ENCODE results near the gene DNAJC22.
"Not testable (repeated sequence)": the region's sequence is repeated elsewhere in the genome, so short reads cannot be mapped to it uniquely, and the experiment has no call there.

The DNAJC22 gene

DNA sequence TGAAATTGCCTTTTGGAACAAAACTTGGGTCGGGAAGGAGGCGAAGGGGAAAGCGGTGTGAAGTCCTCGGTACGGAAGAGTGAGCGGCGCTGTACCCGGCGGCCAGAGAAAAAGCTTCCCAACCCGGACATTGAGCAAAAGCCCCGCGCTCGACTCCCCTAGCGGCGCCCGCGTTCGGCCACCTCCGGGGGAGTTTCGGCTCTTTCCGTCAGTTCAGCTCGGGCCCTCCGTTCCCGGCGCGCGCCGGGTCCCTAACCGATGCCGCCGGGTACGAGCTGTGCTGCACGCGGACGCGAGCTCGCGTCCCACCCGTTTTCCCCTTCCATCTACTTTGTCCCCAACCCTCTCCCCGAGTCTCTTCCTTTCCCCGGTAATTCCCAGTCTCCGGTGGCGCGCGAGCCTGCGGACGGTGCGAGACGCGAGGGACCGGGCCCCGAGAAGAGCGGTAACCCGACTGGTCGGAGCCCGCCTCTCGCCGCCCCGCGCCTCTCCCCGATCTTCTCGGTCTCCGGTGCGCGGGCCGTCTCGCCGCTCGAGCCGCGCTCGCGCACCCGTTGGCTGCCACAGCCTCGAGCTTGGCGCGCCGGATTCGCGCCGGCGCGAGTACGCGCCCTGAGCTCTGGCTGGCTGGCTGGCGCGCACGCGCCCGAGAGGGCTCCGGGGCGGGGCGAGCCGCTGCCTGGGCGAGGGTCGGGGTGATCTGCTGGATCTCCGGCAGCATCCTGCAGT, 20.1 kb downstream of the DNAJC22 start:
- H3K4me1 ChIP-seq (ENCODE audit: insufficient read depth, low read length), result peaks cover 9% of the 10 kb centered on the region; the same call in 1 of the 2 replicates
- peak overlapping the region; percentile 96 for H3K9ac ChIP-seq (ENCODE audit: low read depth, low read length)
- H3K36me3 ChIP-seq (ENCODE audit: insufficient read depth, low read depth, low read length), result no peaks in the 10 kb centered on the region
- H3K27ac ChIP-seq (ENCODE audit: low read length), result peak overlapping the region; percentile 89
- peaks cover 15% of the 10 kb centered on the region for H3K27me3 ChIP-seq (ENCODE audit: insufficient read depth, low read length)
- no peaks in the 10 kb centered on the region for H3K9me3 ChIP-seq (ENCODE audit: insufficient read depth, low read depth, low read length)
- peak overlapping the region; percentile 99 for H3K4me3 ChIP-seq (ENCODE audit: low read length)

- H3K9me3 ChIP-seq (ENCODE audit: insufficient read depth, low read depth, low read length), result no peaks in the 10 kb centered on the region
- peaks cover 9% of the 10 kb centered on the region; the same call in 1 of the 2 replicates for H3K4me1 ChIP-seq (ENCODE audit: insufficient read depth, low read length)
- H3K9ac ChIP-seq (ENCODE audit: low read depth, low read length), result peak within 1 kb of the TSS; percentile 96
- H3K27ac ChIP-seq (ENCODE audit: low read length), result peak within 1 kb of the TSS; percentile 89
- H3K4me3 ChIP-seq (ENCODE audit: low read length), result peak within 1 kb of the TSS; percentile 99
- H3K36me3 ChIP-seq (ENCODE audit: insufficient read depth, low read depth, low read length), result no peaks in the 10 kb centered on the region
- peaks cover 15% of the 10 kb centered on the region for H3K27me3 ChIP-seq (ENCODE audit: insufficient read depth, low read length)
Observed at GRCh38 chr12:49367381-49368239, 20.9 kb downstream of the DNAJC22 start, which contains the start of gene SPATS2. Gene SPATS2, plus strand, starts transcription at chr12:49367462. Its CDS starts 93,551 bp downstream, at chr12:49461013.

DNA sequence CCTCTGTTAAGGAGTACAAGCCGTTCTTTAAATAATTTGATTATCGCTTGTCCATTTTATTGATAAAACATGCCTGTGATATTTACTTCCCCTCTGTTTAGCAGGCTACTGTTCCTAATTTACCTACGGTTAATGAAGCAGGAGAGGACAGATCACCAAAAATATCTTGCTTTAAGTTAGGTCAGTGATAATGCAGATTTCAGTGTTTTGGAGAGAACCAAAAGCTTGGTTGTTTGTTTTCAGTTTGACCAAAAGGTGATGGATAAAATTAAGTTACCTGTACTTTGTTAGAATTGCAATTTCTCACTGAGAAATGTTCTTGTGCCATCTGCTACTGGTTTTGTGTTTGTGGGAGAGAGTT, 21.5 kb downstream of the DNAJC22 start:
- peak overlapping the region; percentile 99 for H3K4me3 ChIP-seq (ENCODE audit: low read length)
- H3K9me3 ChIP-seq (ENCODE audit: insufficient read depth, low read depth, low read length), result no peaks in the 10 kb centered on the region
- H3K4me1 ChIP-seq (ENCODE audit: insufficient read depth, low read length), result peaks cover 9% of the 10 kb centered on the region; the same call in 1 of the 2 replicates
- peak overlapping the region; percentile 96 for H3K9ac ChIP-seq (ENCODE audit: low read depth, low read length)
- no peaks in the 10 kb centered on the region for H3K36me3 ChIP-seq (ENCODE audit: insufficient read depth, low read depth, low read length)
- no peak overlapping the region for H3K27ac ChIP-seq (ENCODE audit: low read length)
- peaks cover 15% of the 10 kb centered on the region for H3K27me3 ChIP-seq (ENCODE audit: insufficient read depth, low read length)

GRCh38 chr12:49369411-49370145, 22.9 kb downstream of the DNAJC22 start:
- Histone ChIP-seq H3K4me3 (ENCODE audit: low read length) (no peak overlapping the region), H3K27me3 (ENCODE audit: insufficient read depth, low read length) (peaks cover 12% of the 10 kb centered on the region), H3K27ac (ENCODE audit: low read length) (no peak overlapping the region), H3K4me1 (ENCODE audit: insufficient read depth, low read length) (peaks cover 9% of the 10 kb centered on the region; the same call in 1 of the 2 replicates), H3K9ac (ENCODE audit: low read depth, low read length) (no peak overlapping the region), H3K9me3 (ENCODE audit: insufficient read depth, low read depth, low read length) (no peaks in the 10 kb centered on the region), H3K36me3 (ENCODE audit: insufficient read depth, low read depth, low read length) (no peaks in the 10 kb centered on the region)

GRCh38 chr12:49370539-49370938, 23.9 kb downstream of the DNAJC22 start:
- Histone ChIP-seq H3K27ac (ENCODE audit: low read length) (no peak overlapping the region), H3K4me1 (ENCODE audit: insufficient read depth, low read length) (peaks cover 9% of the 10 kb centered on the region; the same call in 1 of the 2 replicates), H3K9ac (ENCODE audit: low read depth, low read length) (no peak overlapping the region), H3K4me3 (ENCODE audit: low read length) (no peak overlapping the region), H3K27me3 (ENCODE audit: insufficient read depth, low read length) (peaks cover 3% of the 10 kb centered on the region), H3K9me3 (ENCODE audit: insufficient read depth, low read depth, low read length) (no peaks in the 10 kb centered on the region), H3K36me3 (ENCODE audit: insufficient read depth, low read depth, low read length) (no peaks in the 10 kb centered on the region)

- no peaks in the 10 kb centered on the region for H3K27me3 ChIP-seq (ENCODE audit: insufficient read depth, low read length)
- H3K36me3 ChIP-seq (ENCODE audit: insufficient read depth, low read depth, low read length), result no peaks in the 10 kb centered on the region
- H3K27ac ChIP-seq (ENCODE audit: low read length), result no peak overlapping the region
- no peaks in the 10 kb centered on the region for H3K4me1 ChIP-seq (ENCODE audit: insufficient read depth, low read length)
- H3K9ac ChIP-seq (ENCODE audit: low read depth, low read length), result no peak overlapping the region
- H3K4me3 ChIP-seq (ENCODE audit: low read length), result no peak overlapping the region
- no peaks in the 10 kb centered on the region for H3K9me3 ChIP-seq (ENCODE audit: insufficient read depth, low read depth, low read length)
Observed at GRCh38 chr12:49375406-49375805, 28.7 kb downstream of the DNAJC22 start.

DNA sequence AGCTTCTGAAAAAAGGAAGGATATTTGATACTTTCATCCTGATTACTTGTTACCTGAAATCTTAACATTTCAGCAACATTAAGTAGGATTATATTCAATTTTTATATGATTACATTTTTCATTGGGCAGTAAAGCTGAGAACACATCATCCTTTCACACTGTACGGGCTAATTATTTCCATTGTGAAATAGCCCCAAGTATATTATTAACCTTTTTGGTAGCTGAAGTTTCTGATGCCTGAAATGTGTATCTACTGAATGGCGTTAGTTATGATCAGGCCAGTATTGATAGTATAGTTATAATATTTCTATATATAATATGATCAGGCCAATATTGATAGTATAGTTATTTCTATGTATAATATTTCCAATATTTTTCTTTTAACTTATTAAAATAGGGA, 30.7 kb downstream of the DNAJC22 start:
- H3K9ac ChIP-seq (ENCODE audit: low read depth, low read length), result no peak overlapping the region
- no peaks in the 10 kb centered on the region for H3K4me1 ChIP-seq (ENCODE audit: insufficient read depth, low read length)
- no peak overlapping the region for H3K27ac ChIP-seq (ENCODE audit: low read length)
- no peaks in the 10 kb centered on the region for H3K36me3 ChIP-seq (ENCODE audit: insufficient read depth, low read depth, low read length)
- H3K27me3 ChIP-seq (ENCODE audit: insufficient read depth, low read length), result no peaks in the 10 kb centered on the region
- no peak overlapping the region for H3K4me3 ChIP-seq (ENCODE audit: low read length)
- no peaks in the 10 kb centered on the region for H3K9me3 ChIP-seq (ENCODE audit: insufficient read depth, low read depth, low read length)

DNA sequence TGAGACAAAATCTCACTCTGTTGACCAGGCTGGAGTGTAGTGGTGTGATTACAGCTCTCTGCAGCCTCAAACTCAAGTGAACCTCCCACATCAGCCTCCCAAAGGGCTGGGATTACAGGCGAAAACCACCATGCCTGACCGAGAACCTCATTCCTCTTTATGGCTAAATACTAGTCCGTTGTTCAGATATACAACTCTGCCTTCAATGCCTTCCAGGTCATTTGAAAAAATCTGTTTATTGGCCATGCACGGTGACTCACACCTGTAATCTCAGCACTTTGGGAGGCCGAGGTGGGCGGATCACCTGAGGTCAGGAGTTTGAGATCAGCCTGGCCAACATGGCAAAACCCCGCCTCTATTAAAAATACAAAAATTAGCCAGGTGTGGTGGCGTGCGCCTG, 33.5 kb downstream of the DNAJC22 start:
- H3K36me3 ChIP-seq (ENCODE audit: insufficient read depth, low read depth, low read length); H3K27me3 ChIP-seq (ENCODE audit: insufficient read depth, low read length); H3K9ac ChIP-seq (ENCODE audit: low read depth, low read length); H3K4me3 ChIP-seq (ENCODE audit: low read length); H3K27ac ChIP-seq (ENCODE audit: low read length); H3K9me3 ChIP-seq (ENCODE audit: insufficient read depth, low read depth, low read length); H3K4me1 ChIP-seq (ENCODE audit: insufficient read depth, low read length): not testable (repeated sequence)

GRCh38 chr12:49388682-49389386, 42.1 kb downstream of the DNAJC22 start:
- Histone ChIP-seq H3K9me3 (ENCODE audit: insufficient read depth, low read depth, low read length) (no peaks in the 10 kb centered on the region), H3K4me3 (ENCODE audit: low read length) (peak overlapping the region; percentile 25; the same call in 1 of the 2 replicates), H3K27me3 (ENCODE audit: insufficient read depth, low read length) (no peaks in the 10 kb centered on the region), H3K27ac (ENCODE audit: low read length) (no peak overlapping the region), H3K4me1 (ENCODE audit: insufficient read depth, low read length) (no peaks in the 10 kb centered on the region), H3K9ac (ENCODE audit: low read depth, low read length) (no peak overlapping the region), H3K36me3 (ENCODE audit: insufficient read depth, low read depth, low read length) (no peaks in the 10 kb centered on the region)

DNA sequence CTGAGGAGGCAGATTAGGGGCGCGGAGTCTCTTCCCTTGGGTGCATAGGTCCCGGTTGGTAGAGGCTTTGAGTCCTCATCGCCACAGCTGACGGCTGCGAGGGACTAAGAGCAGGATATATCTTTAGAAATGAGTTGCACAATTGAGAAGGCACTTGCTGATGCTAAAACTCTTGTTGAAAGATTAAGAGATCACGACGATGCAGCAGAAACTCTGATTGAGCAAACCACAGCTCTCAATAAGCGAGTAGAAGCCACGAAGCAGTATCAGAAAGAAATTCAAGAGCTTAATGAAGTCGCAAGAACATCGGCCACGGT, 42.7 kb downstream of the DNAJC22 start:
- H3K36me3 ChIP-seq (ENCODE audit: insufficient read depth, low read depth, low read length), result no peaks in the 10 kb centered on the region

DNA sequence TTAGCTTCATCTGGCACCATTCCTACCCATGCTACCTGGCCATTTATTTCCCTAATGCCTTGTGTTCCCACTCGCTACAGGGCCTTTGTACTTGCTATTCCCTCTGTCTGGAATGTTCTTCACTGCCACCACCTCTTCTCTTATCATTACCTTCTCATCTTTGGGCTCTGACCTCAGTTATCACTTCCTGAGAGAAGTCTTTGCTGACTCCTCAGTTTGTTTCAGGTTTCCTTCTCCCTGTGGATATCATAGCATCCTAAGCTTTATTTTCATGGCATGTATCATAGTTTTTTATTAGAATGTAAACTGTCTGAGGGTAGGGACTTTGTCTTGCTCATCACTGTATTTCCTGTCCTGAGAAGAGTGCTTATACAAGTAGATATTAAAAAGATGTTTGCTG, 50.3 kb downstream of the DNAJC22 start:
- Histone ChIP-seq H3K9ac (ENCODE audit: low read depth, low read length) (no peak overlapping the region), H3K4me1 (ENCODE audit: insufficient read depth, low read length) (peaks cover 8% of the 10 kb centered on the region; the same call in 1 of the 2 replicates), H3K9me3 (ENCODE audit: insufficient read depth, low read depth, low read length) (no peaks in the 10 kb centered on the region), H3K36me3 (ENCODE audit: insufficient read depth, low read depth, low read length) (no peaks in the 10 kb centered on the region), H3K4me3 (ENCODE audit: low read length) (no peak overlapping the region), H3K27me3 (ENCODE audit: insufficient read depth, low read length) (no peaks in the 10 kb centered on the region), H3K27ac (ENCODE audit: low read length) (no peak overlapping the region)

More for the DNA sequence above, 42.7 kb downstream of the DNAJC22 start:
- H3K27ac ChIP-seq (ENCODE audit: low read length), result no peak overlapping the region
- no peaks in the 10 kb centered on the region for H3K27me3 ChIP-seq (ENCODE audit: insufficient read depth, low read length)
- no peaks in the 10 kb centered on the region for H3K9me3 ChIP-seq (ENCODE audit: insufficient read depth, low read depth, low read length)
- no peak overlapping the region for H3K9ac ChIP-seq (ENCODE audit: low read depth, low read length)
- peak overlapping the region; percentile 25; the same call in 1 of the 2 replicates for H3K4me3 ChIP-seq (ENCODE audit: low read length)
- no peaks in the 10 kb centered on the region for H3K4me1 ChIP-seq (ENCODE audit: insufficient read depth, low read length)
